ENCODE data around the gene ADGRB2.

Gene ADGRB2

GRCh38 chr1:31749785-31750735 is 14.1 kb downstream of the ADGRB2 start:
- no peak for DNase-seq (ENCODE audit: low read depth)

GRCh38 chr1:31748365-31748764 is 15.8 kb downstream of the ADGRB2 start:
- DNase-seq (ENCODE audit: low read depth), result no peak

- DNase-seq (ENCODE audit: low read depth), result no peak
Measured at GRCh38 chr1:31747304-31747703, 16.8 kb downstream of the ADGRB2 start.

- no peak for DNase-seq (ENCODE audit: low read depth)
Measured at GRCh38 chr1:31746687-31747086, 17.5 kb downstream of the ADGRB2 start.

GRCh38 chr1:31745946-31746670 is 18.0 kb downstream of the ADGRB2 start:
- no peak for DNase-seq (ENCODE audit: low read depth)

- no peak for DNase-seq (ENCODE audit: low read depth)
Measured at GRCh38 chr1:31745096-31745945, 18.8 kb downstream of the ADGRB2 start.

GRCh38 chr1:31744165-31744888 is 19.8 kb downstream of the ADGRB2 start:
- no peak for DNase-seq (ENCODE audit: low read depth)

- no peak for DNase-seq (ENCODE audit: low read depth)
Measured at GRCh38 chr1:31742462-31743212, 21.5 kb downstream of the ADGRB2 start.

GRCh38 chr1:31739346-31739745 is 24.8 kb downstream of the ADGRB2 start:
- no peak for DNase-seq (ENCODE audit: low read depth)

- no peak for DNase-seq (ENCODE audit: low read depth)
Measured at GRCh38 chr1:31736675-31737074, 27.5 kb downstream of the ADGRB2 start.

GRCh38 chr1:31735571-31735970 is 28.6 kb downstream of the ADGRB2 start:
- no peak for DNase-seq (ENCODE audit: low read depth)

- DNase-seq (ENCODE audit: low read depth), result no peak
Measured at GRCh38 chr1:31734582-31735107, 29.5 kb downstream of the ADGRB2 start.

- no peak for DNase-seq (ENCODE audit: low read depth)
Measured at GRCh38 chr1:31733389-31734219, 30.5 kb downstream of the ADGRB2 start.

GRCh38 chr1:31732751-31733289 is 31.3 kb downstream of the ADGRB2 start:
- no peak for DNase-seq (ENCODE audit: low read depth)

- no peak for DNase-seq (ENCODE audit: low read depth)
Measured at GRCh38 chr1:31732343-31732742, 31.8 kb downstream of the ADGRB2 start.

- no peak for DNase-seq (ENCODE audit: low read depth)
Measured at GRCh38 chr1:31731049-31731565, 33.0 kb downstream of the ADGRB2 start.

- DNase-seq (ENCODE audit: low read depth), result no peak
Measured at GRCh38 chr1:31730336-31731048, 33.6 kb downstream of the ADGRB2 start.

- no peak for DNase-seq (ENCODE audit: low read depth)
Measured at GRCh38 chr1:31727849-31728248, 36.3 kb downstream of the ADGRB2 start.
